MCF 10A (cell line): ENCODE measurements around the gene AGAP5. TPM values are rescaled to one million over a fixed set of nuclear protein-coding genes. Genes with fewer than 3 reads are reported as not detected.
"Not testable (repeated sequence)": the region's sequence is repeated elsewhere in the genome, so short reads cannot be mapped to it uniquely, and the experiment has no call there.

Source experiments
- BruUV-seq: library from RNA; stranded (reverse); fragments of 400-500 nt; replicated peaks from 2 replicates; lab custom pipeline; 2021; lab: Mats Ljungman, UMichigan
- CTCF ChIA-PET: fragments of 300-600 bp; sonication (Branson Sonifier 250); formaldehyde crosslinking; extraction: SDS; loops from one replicate; lab custom pipeline; 2021; ENCODE audit warnings: antibody characterized with exemption, inconsistent platforms; lab: Yijun Ruan, JAX
- POLR2A ChIA-PET: fragments of 300-600, 350-650 bp; sonication (Branson Sonifier 250); formaldehyde crosslinking; extraction: SDS; loops from one replicate; lab custom pipeline; 2020; ENCODE audit warnings: antibody characterized with exemption, inconsistent platforms; lab: Yijun Ruan, JAX
- DNase-seq: peaks from one replicate; pipeline ENCODE4 v3.0.0-alpha.2; 2018; ENCODE audit not compliant: unreplicated experiment
- H3K27ac Mint-ChIP-seq: one replicate; pipeline ENCODE4 v1.8.0; 2022; ENCODE audit warnings: mild to moderate bottlenecking, low read depth, mixed read lengths; ENCODE audit not compliant: unreplicated experiment
- H3K27me3 Mint-ChIP-seq: one replicate; pipeline ENCODE4 v1.8.0; 2022; ENCODE audit warnings: mixed read lengths; ENCODE audit not compliant: insufficient read depth, unreplicated experiment
- H3K36me3 Mint-ChIP-seq: one replicate; pipeline ENCODE4 v1.8.0; 2022; ENCODE audit warnings: mild to moderate bottlenecking, moderate library complexity, mixed read lengths; ENCODE audit not compliant: insufficient read depth, unreplicated experiment
- H3K4me1 Mint-ChIP-seq: one replicate; pipeline ENCODE4 v1.8.0; 2022; ENCODE audit warnings: mixed read lengths; ENCODE audit not compliant: insufficient read depth, unreplicated experiment
- H3K4me3 Mint-ChIP-seq: one replicate; pipeline ENCODE4 v1.8.0; 2022; ENCODE audit warnings: mild to moderate bottlenecking, moderate library complexity, mixed read lengths; ENCODE audit not compliant: unreplicated experiment
- H3K9me3 Mint-ChIP-seq: one replicate; pipeline ENCODE4 v1.8.0; 2022; ENCODE audit warnings: mixed read lengths; ENCODE audit not compliant: unreplicated experiment
- intact Hi-C: fragments of 100-400 bp; cut with micrococcal nuclease; formaldehyde crosslinking; loops from 2 replicates; pipeline ENCODE4 v1.14.1; 2022
- total RNA-seq: library from RNA; stranded (reverse); gene quantifications from 2 replicates; pipeline ENCODE4 v1.2.3, GENCODE V29; 2022
- TF ChIP-seq, protein P1 (sequence below): fragments of 200-600 bp; IDR thresholded peaks from one replicate; pipeline ENCODE4 v1.8.0; 2022; ENCODE audit warnings: antibody characterized with exemption, mild to moderate bottlenecking; ENCODE audit not compliant: unreplicated experiment

AGAP5 gene
- total RNA-seq, 1 experiment from 2014 or later = 16.0 TPM

DNA sequence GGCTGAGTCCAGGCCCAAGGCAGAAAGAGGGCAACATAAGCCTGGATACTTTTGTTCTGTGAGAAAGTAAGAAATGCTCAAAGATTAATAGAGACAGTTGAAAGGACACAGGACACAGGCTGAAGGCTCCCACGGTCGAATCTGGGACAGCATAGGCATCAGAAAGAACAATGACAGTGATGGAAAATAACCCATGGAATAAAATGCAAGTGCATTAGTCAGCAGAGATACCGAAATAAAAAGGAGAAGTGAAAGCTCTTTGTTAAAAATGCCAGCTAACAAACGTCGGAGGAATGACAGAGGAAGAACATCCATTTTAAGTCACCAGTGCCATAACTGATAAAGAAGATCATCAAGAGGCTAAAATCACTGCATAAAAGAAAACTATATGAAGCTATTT lies 19.6 kb upstream of the AGAP5 start:
- peaks cover 77% of the 10 kb centered on the region for H3K36me3 Mint-ChIP-seq
- TF ChIP-seq, protein P1, sequence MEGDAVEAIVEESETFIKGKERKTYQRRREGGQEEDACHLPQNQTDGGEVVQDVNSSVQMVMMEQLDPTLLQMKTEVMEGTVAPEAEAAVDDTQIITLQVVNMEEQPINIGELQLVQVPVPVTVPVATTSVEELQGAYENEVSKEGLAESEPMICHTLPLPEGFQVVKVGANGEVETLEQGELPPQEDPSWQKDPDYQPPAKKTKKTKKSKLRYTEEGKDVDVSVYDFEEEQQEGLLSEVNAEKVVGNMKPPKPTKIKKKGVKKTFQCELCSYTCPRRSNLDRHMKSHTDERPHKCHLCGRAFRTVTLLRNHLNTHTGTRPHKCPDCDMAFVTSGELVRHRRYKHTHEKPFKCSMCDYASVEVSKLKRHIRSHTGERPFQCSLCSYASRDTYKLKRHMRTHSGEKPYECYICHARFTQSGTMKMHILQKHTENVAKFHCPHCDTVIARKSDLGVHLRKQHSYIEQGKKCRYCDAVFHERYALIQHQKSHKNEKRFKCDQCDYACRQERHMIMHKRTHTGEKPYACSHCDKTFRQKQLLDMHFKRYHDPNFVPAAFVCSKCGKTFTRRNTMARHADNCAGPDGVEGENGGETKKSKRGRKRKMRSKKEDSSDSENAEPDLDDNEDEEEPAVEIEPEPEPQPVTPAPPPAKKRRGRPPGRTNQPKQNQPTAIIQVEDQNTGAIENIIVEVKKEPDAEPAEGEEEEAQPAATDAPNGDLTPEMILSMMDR = no peak
- no TSS peak for BruUV-seq
- POLR2A ChIA-PET = interaction anchor here (0.8 to 1.7 kb wide), 2 partner anchors 13 to 26 kb away, joined by 3 to 10 read pairs; partner anchors contain the start of gene SEC24C
- no peaks in the 10 kb centered on the region for H3K4me1 Mint-ChIP-seq
- H3K27ac Mint-ChIP-seq = no peak overlapping the region
- H3K4me3 Mint-ChIP-seq = no peak overlapping the region
- DNase-seq = no peak
- intact Hi-C loops = no loop called here
- no peaks in the 10 kb centered on the region for H3K9me3 Mint-ChIP-seq
- CTCF ChIA-PET = interaction anchor here (0.7 kb wide), 1 partner anchor 2000 kb away, joined by 3 read pairs; no protein-coding TSS in a partner anchor
- no peaks in the 10 kb centered on the region for H3K27me3 Mint-ChIP-seq

DNA sequence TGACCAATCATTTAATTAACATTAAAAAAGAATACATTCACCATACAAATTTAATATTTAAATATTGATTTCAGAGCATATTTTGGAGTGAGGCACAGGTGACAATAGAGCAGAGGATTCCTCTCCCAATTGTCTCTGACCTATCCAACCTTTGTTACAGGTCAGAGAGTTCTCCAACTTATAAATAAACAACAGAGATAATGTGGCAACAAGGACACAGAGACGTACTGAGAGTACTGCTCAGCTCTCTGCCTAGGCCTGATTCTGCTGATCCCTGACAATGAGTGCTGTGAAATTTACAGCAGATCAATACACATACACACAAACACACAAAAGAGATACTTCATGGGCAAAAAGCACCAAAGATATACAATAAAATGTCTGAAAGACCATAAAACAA lies 18.3 kb upstream of the AGAP5 start:
- Mint-ChIP-seq H3K9me3 (no peaks in the 10 kb centered on the region), H3K27me3 (no peaks in the 10 kb centered on the region), H3K4me1 (no peaks in the 10 kb centered on the region), H3K4me3 (no peak overlapping the region), H3K36me3 (peaks cover 84% of the 10 kb centered on the region), H3K27ac (no peak overlapping the region)
- intact Hi-C loops = no loop called here
- TF ChIP-seq, protein P1 = no peak
- ChIA-PET CTCF (interaction anchor here (1.0 kb wide), 1 partner anchor 164 kb away, joined by 3 read pairs; no protein-coding TSS in a partner anchor), POLR2A (interaction anchor here (0.6 to 1.7 kb wide), 2 partner anchors 14 to 1148 kb away, joined by 3 to 10 read pairs; no protein-coding TSS in a partner anchor)
- no TSS peak for BruUV-seq
- no peak for DNase-seq

DNA sequence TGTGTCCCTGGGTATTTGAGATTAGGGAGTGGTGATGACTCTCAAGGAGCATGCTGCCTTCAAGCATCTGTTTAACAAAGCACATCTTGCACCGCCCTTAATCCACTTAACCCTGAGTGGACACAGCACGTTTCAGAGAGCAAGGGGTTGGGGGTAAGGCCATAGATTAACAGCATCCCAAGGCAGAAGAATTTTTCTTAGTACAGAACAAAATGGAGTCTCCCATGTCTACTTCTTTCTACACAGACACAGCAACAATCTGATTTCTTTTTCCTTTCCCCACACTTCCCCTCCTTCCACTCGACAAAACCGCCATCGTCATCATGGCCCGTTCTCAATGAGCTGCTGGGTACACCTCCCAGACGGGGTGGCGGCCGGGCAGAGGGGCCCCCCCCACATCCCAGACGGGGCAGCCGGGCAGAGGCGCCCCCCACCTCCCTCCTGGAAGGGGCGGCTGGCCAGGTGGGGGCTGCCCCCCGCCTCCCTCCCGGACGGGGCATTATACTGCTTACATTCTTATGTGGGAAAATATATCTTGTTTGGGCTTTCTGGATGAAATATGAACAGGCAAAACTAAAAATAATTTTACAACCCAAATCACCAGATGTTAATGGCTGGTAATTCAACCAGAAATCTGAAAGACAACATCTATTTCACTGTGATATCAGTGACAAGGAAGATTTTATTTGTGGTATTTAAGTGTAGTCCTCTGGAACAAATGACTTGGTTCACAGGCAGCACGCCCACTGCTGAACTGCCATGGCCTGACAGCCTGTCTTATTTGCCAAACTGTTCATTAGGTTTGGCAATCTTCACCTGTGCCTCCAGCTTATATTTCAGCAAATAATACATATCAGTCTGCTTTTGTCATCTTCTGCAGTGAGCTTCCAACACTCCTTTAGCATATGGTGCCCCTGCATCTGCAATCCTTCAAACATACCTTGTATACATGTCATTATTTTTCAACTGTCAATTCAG lies 17.6 kb upstream of the AGAP5 start:
- CTCF ChIA-PET = interaction anchor here (1.0 kb wide), 1 partner anchor 164 kb away, joined by 3 read pairs; no protein-coding TSS in a partner anchor
- POLR2A ChIA-PET = interaction anchor here (0.6 kb wide), 1 partner anchor 1147 kb away, joined by 3 read pairs; no protein-coding TSS in a partner anchor

DNA sequence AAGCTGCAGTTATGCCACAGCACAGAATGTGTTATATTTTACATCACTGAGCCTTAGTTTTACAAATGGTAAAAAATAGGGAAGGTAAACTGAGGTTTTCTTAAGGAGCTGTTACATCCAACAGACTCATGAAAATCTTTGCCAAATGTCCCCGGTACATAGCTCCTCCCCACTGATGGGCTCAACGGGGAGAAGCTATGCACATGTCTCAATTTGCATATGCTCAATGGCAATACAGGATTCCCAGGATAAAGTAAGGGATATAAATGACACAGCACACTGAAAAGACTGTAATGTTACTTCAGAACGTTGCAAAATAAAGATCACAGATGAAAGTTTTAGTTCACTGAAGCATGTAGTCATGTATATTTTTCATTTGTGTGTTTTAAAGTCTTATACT lies 16.6 kb upstream of the AGAP5 start:
- H3K27me3 Mint-ChIP-seq, DNase-seq, H3K4me3 Mint-ChIP-seq, BruUV-seq, H3K4me1 Mint-ChIP-seq, H3K27ac Mint-ChIP-seq, H3K9me3 Mint-ChIP-seq, CTCF ChIA-PET, intact Hi-C loops, POLR2A ChIA-PET: not testable (repeated sequence)
- peaks cover 82% of the 10 kb centered on the region for H3K36me3 Mint-ChIP-seq

More for the DNA sequence above, 17.6 kb upstream of the AGAP5 start:
- H3K9me3 Mint-ChIP-seq, H3K4me1 Mint-ChIP-seq, H3K27me3 Mint-ChIP-seq, H3K27ac Mint-ChIP-seq, BruUV-seq, DNase-seq, H3K4me3 Mint-ChIP-seq, intact Hi-C loops: not testable (repeated sequence)
- H3K36me3 Mint-ChIP-seq = peaks cover 86% of the 10 kb centered on the region

DNA sequence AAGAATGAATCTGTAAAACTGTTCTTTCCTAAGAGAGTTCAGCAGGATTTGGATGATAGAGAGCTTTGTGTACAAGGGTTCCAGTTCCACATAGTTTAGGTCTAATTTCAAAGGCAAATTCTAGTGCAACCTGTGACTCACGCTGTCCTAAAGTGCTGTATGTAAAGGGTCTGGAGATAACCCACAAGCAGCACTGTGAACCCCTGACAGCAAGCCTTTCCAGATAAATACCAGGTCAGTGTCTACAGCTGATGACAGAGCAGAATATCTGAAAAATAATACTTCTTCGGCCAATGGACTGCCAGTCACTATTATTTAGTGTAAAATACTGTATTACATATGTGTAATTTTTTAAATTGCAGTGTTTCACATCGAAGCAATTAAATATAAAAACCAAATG lies 16.0 kb upstream of the AGAP5 start:
- not testable (repeated sequence) for H3K4me1 Mint-ChIP-seq

DNA sequence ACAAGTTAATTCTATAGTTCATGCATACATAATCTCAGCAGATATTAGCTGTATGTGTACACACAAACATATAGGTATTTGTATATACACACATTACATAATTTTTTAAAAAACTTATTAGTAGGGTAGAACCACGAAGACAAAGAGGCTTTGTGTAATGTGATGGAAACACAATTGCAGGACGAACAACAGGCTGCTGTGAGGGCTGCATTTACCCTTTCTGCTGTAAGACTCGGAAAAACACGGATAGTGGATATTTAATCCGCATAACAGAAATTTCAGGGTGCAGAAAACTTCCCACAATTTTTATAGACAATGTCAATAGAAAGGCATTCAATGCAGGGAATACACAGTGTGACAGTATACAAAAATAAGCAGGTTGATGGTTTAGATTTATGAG lies 13.8 kb upstream of the AGAP5 start:
- BruUV-seq, intact Hi-C loops, H3K27ac Mint-ChIP-seq, DNase-seq, H3K27me3 Mint-ChIP-seq, H3K9me3 Mint-ChIP-seq, H3K4me1 Mint-ChIP-seq, CTCF ChIA-PET, H3K4me3 Mint-ChIP-seq, POLR2A ChIA-PET: not testable (repeated sequence)
- peaks cover 54% of the 10 kb centered on the region for H3K36me3 Mint-ChIP-seq

More for the DNA sequence above, 16.0 kb upstream of the AGAP5 start:
- H3K27ac Mint-ChIP-seq, DNase-seq, CTCF ChIA-PET, H3K4me3 Mint-ChIP-seq, BruUV-seq, H3K9me3 Mint-ChIP-seq, H3K27me3 Mint-ChIP-seq, intact Hi-C loops: not testable (repeated sequence)
- POLR2A ChIA-PET = interaction anchor here (1.0 kb wide), 1 partner anchor 59 kb away, joined by 4 read pairs; no protein-coding TSS in a partner anchor
- H3K36me3 Mint-ChIP-seq = peaks cover 77% of the 10 kb centered on the region

DNA sequence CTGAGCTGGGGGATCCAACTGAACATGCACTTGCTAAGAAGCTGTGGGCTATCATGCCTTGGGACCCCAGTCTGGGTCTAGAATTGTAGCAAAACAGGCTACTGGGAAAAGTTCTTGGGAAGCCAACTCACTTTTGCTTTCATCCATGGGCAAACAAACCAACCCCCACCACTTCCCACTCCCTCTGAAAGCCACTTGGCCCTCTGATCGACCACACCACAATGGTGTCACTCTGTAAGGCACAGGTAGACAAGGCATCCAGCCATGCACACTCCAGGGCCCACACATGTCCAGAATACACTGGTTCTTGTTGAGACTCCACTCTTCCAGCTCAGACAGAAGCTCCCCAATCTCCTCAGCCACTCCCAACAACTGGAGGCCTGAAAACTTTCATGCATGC lies 10.2 kb upstream of the AGAP5 start:
- BruUV-seq, DNase-seq, H3K9me3 Mint-ChIP-seq, CTCF ChIA-PET, intact Hi-C loops, H3K27ac Mint-ChIP-seq, H3K4me1 Mint-ChIP-seq, H3K4me3 Mint-ChIP-seq, H3K27me3 Mint-ChIP-seq, POLR2A ChIA-PET: not testable (repeated sequence)
- peaks cover 58% of the 10 kb centered on the region for H3K36me3 Mint-ChIP-seq
